HEK293T (cell line): ENCODE data around the gene IGF2.

Source experiments
- ARNT ChIP-seq: fragments of 450-650 bp; IDR thresholded peaks from 2 replicates; pipeline ENCODE4 v1.6.1; 2017; ENCODE audit warnings: mild to moderate bottlenecking
- BHLHE40 ChIP-seq: fragments of 450-650 bp; IDR thresholded peaks from 2 replicates; pipeline ENCODE4 v1.6.1; 2016; ENCODE audit warnings: mild to moderate bottlenecking, moderate library complexity, borderline replicate concordance
- CTBP1 ChIP-seq: fragments of 450-650 bp; IDR thresholded peaks from 2 replicates; pipeline ENCODE4 v1.6.1; 2016; ENCODE audit warnings: borderline replicate concordance
- ELF4 ChIP-seq: fragments of 450-650 bp; IDR thresholded peaks from 2 replicates; pipeline ENCODE4 v1.6.1; 2017; ENCODE audit warnings: antibody characterized with exemption
- FOXA1 ChIP-seq: fragments of 450-650 bp; IDR thresholded peaks from 2 replicates; pipeline ENCODE4 v1.6.1; 2016; ENCODE audit warnings: mild to moderate bottlenecking
- FOXM1 ChIP-seq: fragments of 450-650 bp; IDR thresholded peaks from 2 replicates; pipeline ENCODE4 v1.6.1; 2017; ENCODE audit warnings: mild to moderate bottlenecking, borderline replicate concordance
- HDGF ChIP-seq: fragments of 450-650 bp; IDR thresholded peaks from 2 replicates; pipeline ENCODE4 v1.6.1; 2017; ENCODE audit warnings: antibody characterized with exemption, borderline replicate concordance
- SP1 ChIP-seq: fragments of 450-650 bp; IDR thresholded peaks from 2 replicates; pipeline ENCODE4 v1.6.1; 2017
- TARDBP ChIP-seq: fragments of 450-650 bp; IDR thresholded peaks from 2 replicates; pipeline ENCODE4 v1.6.1; 2016
- ZNF384 ChIP-seq: fragments of 450-650 bp; IDR thresholded peaks from 2 replicates; pipeline ENCODE4 v1.6.1; 2016

DNA sequence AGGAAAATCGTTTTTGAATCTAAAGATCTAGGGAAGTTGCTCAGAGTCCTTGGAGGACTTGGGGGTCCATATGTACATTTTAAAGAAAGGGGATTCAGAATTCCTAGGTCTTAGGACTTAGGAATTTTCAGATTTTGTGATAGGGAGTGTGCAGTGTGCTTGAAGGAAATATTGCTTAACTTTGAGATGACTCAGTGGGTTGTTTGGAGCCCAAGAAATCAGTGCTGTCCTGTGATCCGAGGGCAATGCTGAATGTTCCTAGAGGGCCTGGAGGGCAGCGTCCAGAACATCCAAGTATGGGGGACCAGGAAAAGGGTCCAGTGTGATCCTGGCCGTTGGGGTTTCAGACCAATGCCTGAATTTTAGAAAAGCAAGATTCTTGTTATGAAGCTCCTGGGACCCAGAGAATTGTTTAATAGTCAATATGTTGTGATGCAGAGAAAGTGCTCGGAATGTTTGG, 3.1 kb upstream of the IGF2 start:
- TF ChIP-seq FOXA1, result no peak
- TF ChIP-seq FOXM1, result no peak
- no peak for TF ChIP-seq ELF4
- no peak for TF ChIP-seq BHLHE40
- TF ChIP-seq CTBP1, result no peak
- TF ChIP-seq TARDBP, result no peak
- no peak for TF ChIP-seq ZNF384
- no peak for TF ChIP-seq HDGF
- TF ChIP-seq SP1, result no peak
- no peak for TF ChIP-seq ARNT
